Lower leg skin (tissue), 3 donors: ENCODE results near the gene EBF4.

Experiments used
- POLR2A ChIP-seq, 2 donors: fragments of 450-650 bp; IDR thresholded peaks; one replicate each; pipeline ENCODE4 v1.6.1; 2016 to 2017; ENCODE audit warnings: antibody characterized with exemption in 2 of 2, mild to moderate bottlenecking in 1 of 2, moderate library complexity in 1 of 2
- TF ChIP-seq, protein P1 (sequence below), 3 donors: fragments of 450-650 bp; IDR thresholded peaks; one replicate each; pipeline ENCODE4 v1.5.1; 2016; ENCODE audit warnings: antibody characterized with exemption in 3 of 3, mild to moderate bottlenecking in 3 of 3, moderate library complexity in 2 of 3

DNA sequence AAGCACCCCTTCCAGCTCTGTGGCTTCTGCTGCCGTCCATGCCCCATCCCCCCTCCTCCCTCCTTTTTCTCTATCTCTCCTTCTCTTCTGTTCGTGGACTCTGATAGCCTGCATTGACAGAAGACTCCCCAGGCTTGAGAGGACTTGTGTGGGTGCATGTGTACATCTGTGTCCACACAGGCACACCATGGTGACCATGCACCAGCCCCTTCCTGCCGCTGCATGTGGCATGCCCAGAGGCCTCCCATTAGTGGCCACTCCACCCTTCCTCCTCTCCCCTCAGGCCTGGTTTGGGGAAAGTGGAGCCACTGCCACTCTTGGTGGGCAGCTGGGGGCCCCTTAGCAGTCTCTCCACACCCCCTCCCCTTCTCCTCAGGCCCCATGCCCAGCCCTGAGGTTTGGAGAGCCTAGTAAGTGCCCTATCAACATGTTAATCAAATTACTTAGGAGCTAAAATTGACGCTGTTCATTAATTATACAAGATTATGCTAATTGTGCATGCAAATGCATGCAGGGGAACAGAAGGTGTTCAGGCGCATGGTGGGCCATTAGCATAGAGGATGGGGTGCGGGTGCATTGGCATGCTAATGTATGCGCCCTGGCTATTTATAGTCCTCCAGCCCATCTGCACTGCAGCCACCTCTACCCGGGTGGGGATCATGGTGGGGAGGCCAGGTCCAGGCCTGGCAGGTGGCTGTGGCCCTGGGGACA lies 45.9 kb downstream of the EBF4 start:
- TF ChIP-seq, protein P1, sequence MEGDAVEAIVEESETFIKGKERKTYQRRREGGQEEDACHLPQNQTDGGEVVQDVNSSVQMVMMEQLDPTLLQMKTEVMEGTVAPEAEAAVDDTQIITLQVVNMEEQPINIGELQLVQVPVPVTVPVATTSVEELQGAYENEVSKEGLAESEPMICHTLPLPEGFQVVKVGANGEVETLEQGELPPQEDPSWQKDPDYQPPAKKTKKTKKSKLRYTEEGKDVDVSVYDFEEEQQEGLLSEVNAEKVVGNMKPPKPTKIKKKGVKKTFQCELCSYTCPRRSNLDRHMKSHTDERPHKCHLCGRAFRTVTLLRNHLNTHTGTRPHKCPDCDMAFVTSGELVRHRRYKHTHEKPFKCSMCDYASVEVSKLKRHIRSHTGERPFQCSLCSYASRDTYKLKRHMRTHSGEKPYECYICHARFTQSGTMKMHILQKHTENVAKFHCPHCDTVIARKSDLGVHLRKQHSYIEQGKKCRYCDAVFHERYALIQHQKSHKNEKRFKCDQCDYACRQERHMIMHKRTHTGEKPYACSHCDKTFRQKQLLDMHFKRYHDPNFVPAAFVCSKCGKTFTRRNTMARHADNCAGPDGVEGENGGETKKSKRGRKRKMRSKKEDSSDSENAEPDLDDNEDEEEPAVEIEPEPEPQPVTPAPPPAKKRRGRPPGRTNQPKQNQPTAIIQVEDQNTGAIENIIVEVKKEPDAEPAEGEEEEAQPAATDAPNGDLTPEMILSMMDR (IDR thresholded peaks at IDR 0.05): no peak
- TF ChIP-seq POLR2A (IDR thresholded peaks at IDR 0.05): no peak
